GM12878 (cell line): Measurements from ENCODE around the gene DDX42. TPM values are rescaled to one million over a fixed set of nuclear protein-coding genes. Genes with fewer than 3 reads are reported as not detected.

Experiments used
- GATAD2B ChIP-seq: fragments of 450-650 bp; conservative IDR thresholded peaks from 2 replicates; pipeline ENCODE4 v1.6.1; 2017; ENCODE audit warnings: low read depth, mild to moderate bottlenecking, moderate library complexity
- NKRF ChIP-seq: fragments of 450-650 bp; conservative IDR thresholded peaks from 2 replicates; pipeline ENCODE4 v1.6.1; 2017; ENCODE audit warnings: mild to moderate bottlenecking, moderate library complexity
- NRF1 ChIP-seq: conservative IDR thresholded peaks from 2 replicates; pipeline ENCODE4 v1.6.1; 2011; ENCODE audit warnings: mild to moderate bottlenecking, low read depth, low read length, improper control_type of control experiment
- PKNOX1 ChIP-seq: fragments of 450-650 bp; IDR thresholded peaks from 2 replicates; pipeline ENCODE4 v1.6.1; 2016; ENCODE audit warnings: mild to moderate bottlenecking
- POLR2A ChIP-seq: IDR thresholded peaks from 2 replicates; pipeline ENCODE4 v1.6.1; 2011; ENCODE audit warnings: low read depth, mild to moderate bottlenecking, low read length
- RB1 ChIP-seq: fragments of 450-650 bp; formaldehyde crosslinking; IDR thresholded peaks from 2 replicates; pipeline ENCODE4 v1.6.1; 2017; ENCODE audit warnings: mild to moderate bottlenecking, borderline replicate concordance
- RFX5 ChIP-seq: IDR thresholded peaks from 2 replicates; pipeline ENCODE4 v1.6.1; 2011; ENCODE audit warnings: low read depth, low read length, improper control_type of control experiment
- TCF12 ChIP-seq: IDR thresholded peaks from 2 replicates; pipeline ENCODE4 v1.6.1; 2011; ENCODE audit warnings: low read depth, mild to moderate bottlenecking, low read length
- TCF7 ChIP-seq: IDR thresholded peaks from 2 replicates; pipeline ENCODE4 v1.6.1; 2014; ENCODE audit warnings: antibody characterized with exemption, borderline replicate concordance
- polyA plus RNA-seq, 11 experiments: library from polyadenylated mRNA; depleted of rRNA in 4 of 11; unstranded in 6 of 11; stranded (reverse) in 5 of 11; fragments of >200 nt; fragmentation: Nextera tagmentation in 4 of 11; fragmentation: Illumina TruSeq in 1 of 11; extraction: Ambion mirVana in 4 of 11; extraction: Trizol in 1 of 11; gene quantifications; 1 replicate in 1 of 11; 2 replicates in 10 of 11; pipeline versions ENCODE4 v1.2.1 to v1.2.3, GENCODE V29; 2011 to 2016; ENCODE audit warnings: inconsistent platforms in 2 of 11, missing spikeins in 2 of 11, low read depth in 1 of 11
- total RNA-seq, 4 experiments: library from RNA; depleted of rRNA in 3 of 4; stranded (reverse); fragments of >200 nt in 3 of 4; fragmentation: Illumina TruSeq in 1 of 4; extraction: Trizol in 1 of 4; gene quantifications; 2 replicates each; pipeline versions ENCODE4 v1.2.1 to v1.2.3, GENCODE V29; 2013 to 2021
- TF ChIP-seq, protein P1 (sequence below), 3 experiments: IDR thresholded peaks in 2 of 3; conservative IDR thresholded peaks in 1 of 3; 2 replicates each; pipeline ENCODE4 v1.5.1; 2011; ENCODE audit warnings: low read depth in 3 of 3, low read length in 3 of 3, mild to moderate bottlenecking in 3 of 3, control low read depth in 2 of 3, moderate library complexity in 2 of 3, inconsistent platforms in 1 of 3, mixed read lengths in 1 of 3; ENCODE audit not compliant: control insufficient read depth in 2 of 3, insufficient read depth in 1 of 3; ENCODE audit errors: extremely low read depth in 1 of 3
- TF ChIP-seq, protein P2 (sequence below): fragments of 450-650 bp; formaldehyde crosslinking; IDR thresholded peaks from 2 replicates; pipeline ENCODE4 v1.5.0; 2022; ENCODE audit warnings: mild to moderate bottlenecking, missing genetic modification characterization
- TF ChIP-seq, protein P3 (sequence below): fragments of 450-650 bp; formaldehyde crosslinking; IDR thresholded peaks from 2 replicates; pipeline ENCODE4 v1.4.0; 2022; ENCODE audit warnings: mild to moderate bottlenecking, moderate library complexity

Gene DDX42
- total and polyA plus RNA-seq, 10 of the 15 experiments (the other 5 are each of a cell fraction or from before 2014, with no cell fraction given), result 14.6 to 147 (median 65.3) TPM

- no peak for TF ChIP-seq NKRF
- TF ChIP-seq NRF1, result no peak
- TF ChIP-seq, protein P1, sequence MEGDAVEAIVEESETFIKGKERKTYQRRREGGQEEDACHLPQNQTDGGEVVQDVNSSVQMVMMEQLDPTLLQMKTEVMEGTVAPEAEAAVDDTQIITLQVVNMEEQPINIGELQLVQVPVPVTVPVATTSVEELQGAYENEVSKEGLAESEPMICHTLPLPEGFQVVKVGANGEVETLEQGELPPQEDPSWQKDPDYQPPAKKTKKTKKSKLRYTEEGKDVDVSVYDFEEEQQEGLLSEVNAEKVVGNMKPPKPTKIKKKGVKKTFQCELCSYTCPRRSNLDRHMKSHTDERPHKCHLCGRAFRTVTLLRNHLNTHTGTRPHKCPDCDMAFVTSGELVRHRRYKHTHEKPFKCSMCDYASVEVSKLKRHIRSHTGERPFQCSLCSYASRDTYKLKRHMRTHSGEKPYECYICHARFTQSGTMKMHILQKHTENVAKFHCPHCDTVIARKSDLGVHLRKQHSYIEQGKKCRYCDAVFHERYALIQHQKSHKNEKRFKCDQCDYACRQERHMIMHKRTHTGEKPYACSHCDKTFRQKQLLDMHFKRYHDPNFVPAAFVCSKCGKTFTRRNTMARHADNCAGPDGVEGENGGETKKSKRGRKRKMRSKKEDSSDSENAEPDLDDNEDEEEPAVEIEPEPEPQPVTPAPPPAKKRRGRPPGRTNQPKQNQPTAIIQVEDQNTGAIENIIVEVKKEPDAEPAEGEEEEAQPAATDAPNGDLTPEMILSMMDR (IDR thresholded peaks at IDR 0.05 in 2 of 3, conservative IDR thresholded peaks at IDR 0.05 in 1 of 3; ENCODE audit: control insufficient read depth in 2 of 3, extremely low read depth in 1 of 3, insufficient read depth in 1 of 3, low read depth in 3 of 3, low read length in 3 of 3), result no peak
- no peak for TF ChIP-seq RFX5
- TF ChIP-seq, protein P2, sequence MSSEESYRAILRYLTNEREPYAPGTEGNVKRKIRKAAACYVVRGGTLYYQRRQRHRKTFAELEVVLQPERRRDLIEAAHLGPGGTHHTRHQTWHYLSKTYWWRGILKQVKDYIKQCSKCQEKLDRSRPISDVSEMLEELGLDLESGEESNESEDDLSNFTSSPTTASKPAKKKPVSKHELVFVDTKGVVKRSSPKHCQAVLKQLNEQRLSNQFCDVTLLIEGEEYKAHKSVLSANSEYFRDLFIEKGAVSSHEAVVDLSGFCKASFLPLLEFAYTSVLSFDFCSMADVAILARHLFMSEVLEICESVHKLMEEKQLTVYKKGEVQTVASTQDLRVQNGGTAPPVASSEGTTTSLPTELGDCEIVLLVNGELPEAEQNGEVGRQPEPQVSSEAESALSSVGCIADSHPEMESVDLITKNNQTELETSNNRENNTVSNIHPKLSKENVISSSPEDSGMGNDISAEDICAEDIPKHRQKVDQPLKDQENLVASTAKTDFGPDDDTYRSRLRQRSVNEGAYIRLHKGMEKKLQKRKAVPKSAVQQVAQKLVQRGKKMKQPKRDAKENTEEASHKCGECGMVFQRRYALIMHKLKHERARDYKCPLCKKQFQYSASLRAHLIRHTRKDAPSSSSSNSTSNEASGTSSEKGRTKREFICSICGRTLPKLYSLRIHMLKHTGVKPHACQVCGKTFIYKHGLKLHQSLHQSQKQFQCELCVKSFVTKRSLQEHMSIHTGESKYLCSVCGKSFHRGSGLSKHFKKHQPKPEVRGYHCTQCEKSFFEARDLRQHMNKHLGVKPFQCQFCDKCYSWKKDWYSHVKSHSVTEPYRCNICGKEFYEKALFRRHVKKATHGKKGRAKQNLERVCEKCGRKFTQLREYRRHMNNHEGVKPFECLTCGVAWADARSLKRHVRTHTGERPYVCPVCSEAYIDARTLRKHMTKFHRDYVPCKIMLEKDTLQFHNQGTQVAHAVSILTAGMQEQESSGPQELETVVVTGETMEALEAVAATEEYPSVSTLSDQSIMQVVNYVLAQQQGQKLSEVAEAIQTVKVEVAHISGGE (CRISPR knock-in tag), result no peak
- TF ChIP-seq, protein P3, sequence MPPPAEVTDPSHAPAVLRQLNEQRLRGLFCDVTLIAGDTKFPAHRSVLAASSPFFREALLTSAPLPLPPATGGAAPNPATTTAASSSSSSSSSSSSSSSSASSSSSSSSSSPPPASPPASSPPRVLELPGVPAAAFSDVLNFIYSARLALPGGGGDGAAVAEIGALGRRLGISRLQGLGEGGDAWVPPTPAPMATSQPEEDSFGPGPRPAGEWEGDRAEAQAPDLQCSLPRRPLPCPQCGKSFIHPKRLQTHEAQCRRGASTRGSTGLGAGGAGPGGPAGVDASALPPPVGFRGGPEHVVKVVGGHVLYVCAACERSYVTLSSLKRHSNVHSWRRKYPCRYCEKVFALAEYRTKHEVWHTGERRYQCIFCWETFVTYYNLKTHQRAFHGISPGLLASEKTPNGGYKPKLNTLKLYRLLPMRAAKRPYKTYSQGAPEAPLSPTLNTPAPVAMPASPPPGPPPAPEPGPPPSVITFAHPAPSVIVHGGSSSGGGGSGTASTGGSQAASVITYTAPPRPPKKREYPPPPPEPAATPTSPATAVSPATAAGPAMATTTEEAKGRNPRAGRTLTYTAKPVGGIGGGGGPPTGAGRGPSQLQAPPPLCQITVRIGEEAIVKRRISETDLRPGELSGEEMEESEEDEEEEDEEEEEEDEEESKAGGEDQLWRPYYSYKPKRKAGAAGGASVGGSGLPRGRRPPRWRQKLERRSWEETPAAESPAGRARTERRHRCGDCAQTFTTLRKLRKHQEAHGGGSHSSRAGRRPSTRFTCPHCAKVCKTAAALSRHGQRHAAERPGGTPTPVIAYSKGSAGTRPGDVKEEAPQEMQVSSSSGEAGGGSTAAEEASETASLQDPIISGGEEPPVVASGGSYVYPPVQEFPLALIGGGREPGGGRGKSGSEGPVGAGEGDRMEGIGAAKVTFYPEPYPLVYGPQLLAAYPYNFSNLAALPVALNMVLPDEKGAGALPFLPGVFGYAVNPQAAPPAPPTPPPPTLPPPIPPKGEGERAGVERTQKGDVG (CRISPR knock-in tag), result no peak
- TF ChIP-seq TCF12, result no peak
- TF ChIP-seq GATAD2B, result no peak
- TF ChIP-seq TCF7, result no peak
- TF ChIP-seq RB1, result no peak
- TF ChIP-seq POLR2A, result no peak
- TF ChIP-seq PKNOX1, result no peak
These were observed 64.1 kb downstream of the DDX42 start (continued) for GRCh38 chr17:63837962-63838600.
